Stomach (tissue), 4 donors: ENCODE measurements around the gene ST6GALNAC5.

Experiments
- EP300 ChIP-seq: sonication (generic); formaldehyde crosslinking; IDR thresholded peaks from one replicate; pipeline ENCODE4 v1.6.1; 2017; ENCODE audit warnings: antibody characterized with exemption
- POLR2A ChIP-seq, 4 donors: fragments of 450-650 bp; IDR thresholded peaks; one replicate each; pipeline ENCODE4 v1.6.1; 2016; ENCODE audit warnings: antibody characterized with exemption in 4 of 4, control low read depth in 2 of 4, mild to moderate bottlenecking in 1 of 4, moderate library complexity in 1 of 4
- TF ChIP-seq, protein P1 (sequence below), 7 experiments: fragments of 450-650 bp in 4 of 7; fragments of 200-600 bp in 3 of 7; sonication (generic) in 3 of 7; IDR thresholded peaks; one replicate each; pipeline ENCODE4 v1.5.1; 2016 to 2019; ENCODE audit warnings: antibody characterized with exemption in 7 of 7, control low read depth in 2 of 7, mild to moderate bottlenecking in 1 of 7

DNA sequence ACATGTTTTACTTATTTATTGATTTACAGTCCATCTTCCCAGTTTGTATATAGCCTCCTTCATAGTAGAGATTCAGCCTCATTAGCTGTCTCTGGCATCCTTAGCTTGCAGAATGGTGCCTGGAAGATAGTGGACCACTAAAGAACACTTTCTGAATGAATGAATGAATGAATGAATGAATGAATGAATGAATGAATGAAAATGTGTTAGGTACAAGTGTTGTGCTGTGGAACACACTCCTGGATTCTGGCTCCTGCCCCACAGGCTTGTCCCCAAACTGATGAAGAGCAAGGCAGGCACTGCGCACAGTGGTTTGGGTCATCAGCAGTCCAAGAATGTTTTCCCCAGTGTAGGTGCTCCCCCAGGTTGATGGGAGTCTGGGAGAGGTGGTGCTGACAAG, 159.4 kb downstream of the ST6GALNAC5 start:
- TF ChIP-seq POLR2A (IDR thresholded peaks at IDR 0.05) (no peak), EP300 (no peak)
- TF ChIP-seq, protein P1, sequence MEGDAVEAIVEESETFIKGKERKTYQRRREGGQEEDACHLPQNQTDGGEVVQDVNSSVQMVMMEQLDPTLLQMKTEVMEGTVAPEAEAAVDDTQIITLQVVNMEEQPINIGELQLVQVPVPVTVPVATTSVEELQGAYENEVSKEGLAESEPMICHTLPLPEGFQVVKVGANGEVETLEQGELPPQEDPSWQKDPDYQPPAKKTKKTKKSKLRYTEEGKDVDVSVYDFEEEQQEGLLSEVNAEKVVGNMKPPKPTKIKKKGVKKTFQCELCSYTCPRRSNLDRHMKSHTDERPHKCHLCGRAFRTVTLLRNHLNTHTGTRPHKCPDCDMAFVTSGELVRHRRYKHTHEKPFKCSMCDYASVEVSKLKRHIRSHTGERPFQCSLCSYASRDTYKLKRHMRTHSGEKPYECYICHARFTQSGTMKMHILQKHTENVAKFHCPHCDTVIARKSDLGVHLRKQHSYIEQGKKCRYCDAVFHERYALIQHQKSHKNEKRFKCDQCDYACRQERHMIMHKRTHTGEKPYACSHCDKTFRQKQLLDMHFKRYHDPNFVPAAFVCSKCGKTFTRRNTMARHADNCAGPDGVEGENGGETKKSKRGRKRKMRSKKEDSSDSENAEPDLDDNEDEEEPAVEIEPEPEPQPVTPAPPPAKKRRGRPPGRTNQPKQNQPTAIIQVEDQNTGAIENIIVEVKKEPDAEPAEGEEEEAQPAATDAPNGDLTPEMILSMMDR (IDR thresholded peaks at IDR 0.05): no peak
